ENCODE data around the gene DLK1.

DLK1 gene

DNA sequence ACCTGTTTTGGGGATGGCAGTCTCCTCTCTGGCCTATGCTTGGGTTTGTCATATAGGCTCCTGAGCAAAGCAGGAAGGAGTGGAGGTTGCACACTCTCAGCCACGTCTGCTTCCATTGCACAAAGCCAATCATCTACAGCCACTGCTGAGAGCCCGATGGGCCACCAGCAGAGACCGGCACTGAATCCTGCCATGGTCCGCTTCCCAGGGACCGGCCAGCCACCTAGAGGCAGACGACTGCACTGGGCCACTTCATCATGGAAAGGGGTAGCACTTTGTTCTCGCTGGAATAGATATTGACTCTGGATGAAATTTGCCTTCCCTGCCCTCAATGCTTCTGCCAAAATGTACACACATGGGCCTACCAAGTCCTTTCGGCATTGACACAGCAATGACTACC is 22.3 kb downstream of the DLK1 start:
- Histone ChIP-seq H2AFZ (no peak overlapping the region), H3K9ac (no peak overlapping the region), H3K4me1 (no peaks in the 10 kb centered on the region), H3K9me3 (ENCODE audit: control insufficient read depth, low read length) (no peaks in the 10 kb centered on the region), H3K79me2 (no peaks in the 10 kb centered on the region), H3K4me3 (ENCODE audit: low read depth, low read length) (no peak overlapping the region), H3K27ac (no peak overlapping the region), H3K4me2 (ENCODE audit: low read length) (no peak overlapping the region), H3K36me3 (ENCODE audit: control insufficient read depth, insufficient read depth, low read length) (no peaks in the 10 kb centered on the region), H3K27me3 (ENCODE audit: control insufficient read depth, insufficient read depth, low read length) (no peaks in the 10 kb centered on the region)
- TF ChIP-seq, protein P1, sequence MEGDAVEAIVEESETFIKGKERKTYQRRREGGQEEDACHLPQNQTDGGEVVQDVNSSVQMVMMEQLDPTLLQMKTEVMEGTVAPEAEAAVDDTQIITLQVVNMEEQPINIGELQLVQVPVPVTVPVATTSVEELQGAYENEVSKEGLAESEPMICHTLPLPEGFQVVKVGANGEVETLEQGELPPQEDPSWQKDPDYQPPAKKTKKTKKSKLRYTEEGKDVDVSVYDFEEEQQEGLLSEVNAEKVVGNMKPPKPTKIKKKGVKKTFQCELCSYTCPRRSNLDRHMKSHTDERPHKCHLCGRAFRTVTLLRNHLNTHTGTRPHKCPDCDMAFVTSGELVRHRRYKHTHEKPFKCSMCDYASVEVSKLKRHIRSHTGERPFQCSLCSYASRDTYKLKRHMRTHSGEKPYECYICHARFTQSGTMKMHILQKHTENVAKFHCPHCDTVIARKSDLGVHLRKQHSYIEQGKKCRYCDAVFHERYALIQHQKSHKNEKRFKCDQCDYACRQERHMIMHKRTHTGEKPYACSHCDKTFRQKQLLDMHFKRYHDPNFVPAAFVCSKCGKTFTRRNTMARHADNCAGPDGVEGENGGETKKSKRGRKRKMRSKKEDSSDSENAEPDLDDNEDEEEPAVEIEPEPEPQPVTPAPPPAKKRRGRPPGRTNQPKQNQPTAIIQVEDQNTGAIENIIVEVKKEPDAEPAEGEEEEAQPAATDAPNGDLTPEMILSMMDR (IDR thresholded peaks at IDR 0.05), result no peak

DNA sequence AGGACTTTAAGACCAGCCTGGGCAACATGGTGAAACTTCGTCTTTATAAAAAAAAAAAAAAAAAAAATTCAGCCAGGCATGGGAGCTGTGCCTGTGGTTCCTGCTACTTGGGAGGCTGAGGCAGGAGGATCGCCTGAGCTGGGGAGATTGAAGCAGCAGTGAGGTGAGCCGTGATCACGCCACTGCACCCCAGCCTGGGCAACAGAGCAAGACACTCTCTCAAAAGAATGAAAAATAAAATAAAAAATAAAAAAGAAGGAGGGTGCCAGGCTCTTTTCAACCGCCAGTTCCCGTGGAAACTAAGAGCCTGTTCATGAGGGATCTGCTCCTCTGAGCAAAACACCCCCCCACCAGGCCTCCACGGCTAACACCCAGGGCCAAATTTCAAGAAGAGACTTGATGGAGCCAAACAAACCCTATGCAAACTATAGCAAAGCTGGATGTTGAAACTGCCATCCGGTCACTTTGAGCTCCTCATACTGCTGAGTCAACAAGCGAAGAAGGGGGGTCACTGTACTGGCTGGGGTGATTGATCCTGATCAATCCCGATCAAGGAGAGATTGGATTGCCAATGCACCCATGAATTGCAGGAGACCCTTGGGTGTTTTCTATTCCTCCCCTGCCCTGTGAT is 23.4 kb downstream of the DLK1 start:
- H3K27me3 ChIP-seq (ENCODE audit: control insufficient read depth, insufficient read depth, low read length), result no peaks in the 10 kb centered on the region
- no peak overlapping the region for H3K4me3 ChIP-seq (ENCODE audit: low read depth, low read length)
- H3K27ac ChIP-seq, result no peak overlapping the region
- H3K79me2 ChIP-seq, result no peaks in the 10 kb centered on the region
- no peaks in the 10 kb centered on the region for H3K36me3 ChIP-seq (ENCODE audit: control insufficient read depth, insufficient read depth, low read length)
- TF ChIP-seq, protein P1 (IDR thresholded peaks at IDR 0.05), result no peak
- no peaks in the 10 kb centered on the region for H3K9me3 ChIP-seq (ENCODE audit: control insufficient read depth, low read length)
- no peaks in the 10 kb centered on the region for H3K4me1 ChIP-seq
- H3K9ac ChIP-seq, result no peak overlapping the region
- no peak overlapping the region for H3K4me2 ChIP-seq (ENCODE audit: low read length)
- no peak overlapping the region for H2AFZ ChIP-seq

DNA sequence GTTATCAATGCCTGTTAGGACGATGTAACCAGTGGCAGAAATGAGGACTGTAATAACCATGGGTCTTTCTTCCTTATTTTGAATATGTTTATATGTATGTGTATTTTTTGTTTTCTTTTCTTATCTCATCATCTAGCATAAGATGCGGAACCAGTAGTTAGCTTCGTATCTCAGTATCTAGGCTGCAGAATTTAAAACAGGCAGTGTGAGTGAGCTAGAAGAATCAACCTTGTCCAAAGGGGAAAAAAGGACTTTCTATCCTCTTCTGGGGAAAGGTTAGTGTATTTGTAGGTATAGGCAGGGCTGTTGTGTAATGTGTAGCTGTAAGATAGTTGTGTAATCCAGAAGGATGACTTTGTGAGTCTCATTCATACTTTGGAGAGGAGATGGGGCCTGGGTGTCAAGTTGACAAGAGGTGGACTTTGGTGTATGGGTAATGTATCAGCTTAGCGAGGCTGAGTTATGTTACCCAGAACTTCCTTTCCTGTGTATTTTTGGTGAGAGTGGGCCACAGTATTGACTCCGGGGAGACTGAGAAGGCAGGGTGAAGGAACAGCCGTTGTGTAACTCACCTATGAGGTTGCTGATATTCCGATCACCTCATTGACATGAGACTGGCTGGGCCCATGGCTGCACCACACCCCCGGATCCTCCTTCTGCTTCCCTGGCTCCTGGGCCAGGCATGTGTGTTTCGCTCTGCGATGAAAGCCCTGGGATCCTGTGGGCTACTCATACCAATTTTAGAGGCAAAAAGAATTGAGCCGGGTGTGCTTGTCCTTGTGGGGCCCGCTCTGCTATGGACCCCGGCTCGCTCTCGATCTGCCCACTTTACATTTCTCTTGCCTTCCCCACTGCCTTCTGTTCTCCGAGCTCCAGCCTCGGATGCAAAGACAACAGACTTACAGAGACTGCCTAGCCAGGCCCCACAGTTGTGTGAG is 24.3 kb downstream of the DLK1 start:
- no peaks in the 10 kb centered on the region for H3K27me3 ChIP-seq (ENCODE audit: control insufficient read depth, insufficient read depth, low read length)
- no peaks in the 10 kb centered on the region for H3K36me3 ChIP-seq (ENCODE audit: control insufficient read depth, insufficient read depth, low read length)
- TF ChIP-seq, protein P1 (IDR thresholded peaks at IDR 0.05), result no peak
- H3K27ac ChIP-seq, result no peak overlapping the region
- H3K9me3 ChIP-seq (ENCODE audit: control insufficient read depth, low read length), result no peaks in the 10 kb centered on the region
- H3K4me2 ChIP-seq (ENCODE audit: low read length), result no peak overlapping the region
- no peak overlapping the region for H3K4me3 ChIP-seq (ENCODE audit: low read depth, low read length)
- no peaks in the 10 kb centered on the region for H3K4me1 ChIP-seq
- no peaks in the 10 kb centered on the region for H3K79me2 ChIP-seq
- no peak overlapping the region for H2AFZ ChIP-seq
- H3K9ac ChIP-seq, result no peak overlapping the region

DNA sequence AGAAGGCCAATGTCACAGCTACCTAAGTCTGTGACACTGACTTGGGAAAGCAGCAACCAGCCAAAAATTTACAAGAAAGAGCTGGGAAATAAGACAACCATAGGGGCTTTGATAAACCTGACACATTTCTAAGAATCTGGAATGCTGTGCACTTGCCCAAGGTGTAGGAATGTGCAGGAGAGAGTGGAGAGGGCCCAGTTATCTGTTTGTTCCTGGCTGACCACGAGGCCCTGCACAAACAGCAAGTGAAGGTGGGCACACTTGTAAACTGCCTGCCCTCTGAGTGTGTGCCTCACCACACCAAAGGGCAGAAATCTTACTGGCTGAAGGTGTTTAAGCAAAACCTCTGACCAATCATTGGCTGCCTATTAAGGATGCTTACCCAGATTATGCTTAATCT is 27.3 kb downstream of the DLK1 start:
- Histone ChIP-seq H3K27ac (no peak overlapping the region), H3K27me3 (ENCODE audit: control insufficient read depth, insufficient read depth, low read length) (no peaks in the 10 kb centered on the region), H3K4me1 (no peaks in the 10 kb centered on the region), H3K9ac (no peak overlapping the region), H3K4me2 (ENCODE audit: low read length) (no peak overlapping the region), H3K79me2 (no peaks in the 10 kb centered on the region), H3K9me3 (ENCODE audit: control insufficient read depth, low read length) (no peaks in the 10 kb centered on the region), H3K36me3 (ENCODE audit: control insufficient read depth, insufficient read depth, low read length) (no peaks in the 10 kb centered on the region), H2AFZ (no peak overlapping the region), H3K4me3 (ENCODE audit: low read depth, low read length) (no peak overlapping the region)
- TF ChIP-seq, protein P1 (IDR thresholded peaks at IDR 0.05), result no peak
